Kidney glomerular epithelial cell (primary cell): Measurements from ENCODE around the gene C2orf76.
A peak's percentile ranks its signal among the peaks of the same experiment; 100 is the strongest.
"Not testable (repeated sequence)": the region's sequence is repeated elsewhere in the genome, so short reads cannot be mapped to it uniquely, and the experiment has no call there.

Experiments used
- DNase-seq: peaks from one replicate; lab custom pipeline; 2025; lab: John Stamatoyannopoulos, UW

Gene C2orf76

GRCh38 chr2:119377294-119377992, 10.8 kb upstream of the C2orf76 start:
- DNase-seq = no peak

- DNase-seq = no peak
These were observed 10.2 kb upstream of the C2orf76 start for GRCh38 chr2:119376810-119377209.

GRCh38 chr2:119376406-119376805, 9.8 kb upstream of the C2orf76 start:
- DNase-seq = not testable (repeated sequence)

- not testable (repeated sequence) for DNase-seq
These were observed 7.5 kb upstream of the C2orf76 start for GRCh38 chr2:119373907-119374745.

GRCh38 chr2:119372778-119373568, 6.3 kb upstream of the C2orf76 start:
- DNase-seq = no peak

GRCh38 chr2:119371111-119371510, 4.5 kb upstream of the C2orf76 start:
- DNase-seq = no peak

GRCh38 chr2:119369845-119370244, 3.2 kb upstream of the C2orf76 start:
- DNase-seq = no peak

GRCh38 chr2:119367472-119368099, 952 bp upstream of the C2orf76 start:
- no peak for DNase-seq

- peak; percentile 43 for DNase-seq
These were observed 429 bp downstream of the C2orf76 start for GRCh38 chr2:119366161-119366648.

- DNase-seq = no peak
These were observed 1.2 kb downstream of the C2orf76 start for GRCh38 chr2:119365436-119365835.

- no peak for DNase-seq
These were observed 1.8 kb downstream of the C2orf76 start for GRCh38 chr2:119364798-119365197.

GRCh38 chr2:119360423-119360966, 6.1 kb downstream of the C2orf76 start:
- no peak for DNase-seq

GRCh38 chr2:119359774-119360173, 6.9 kb downstream of the C2orf76 start:
- no peak for DNase-seq

- DNase-seq = no peak
These were observed 11.8 kb downstream of the C2orf76 start for GRCh38 chr2:119354860-119355259.

- no peak for DNase-seq
These were observed 14.3 kb downstream of the C2orf76 start for GRCh38 chr2:119352357-119352756.

- DNase-seq = no peak
These were observed 16.2 kb downstream of the C2orf76 start for GRCh38 chr2:119350311-119350998.

- no peak for DNase-seq
These were observed 17.3 kb downstream of the C2orf76 start for GRCh38 chr2:119349289-119349688.

GRCh38 chr2:119341684-119342083, 24.9 kb downstream of the C2orf76 start:
- DNase-seq = no peak

- DNase-seq = no peak
These were observed 27.1 kb downstream of the C2orf76 start for GRCh38 chr2:119339562-119339923.

GRCh38 chr2:119338826-119339561, 27.6 kb downstream of the C2orf76 start:
- no peak for DNase-seq
